A172 (cell line): ENCODE results near the gene ANKRD24. TPM values are rescaled to one million over a fixed set of nuclear protein-coding genes. Genes with fewer than 3 reads are reported as not detected.
A peak's percentile ranks its signal among the peaks of the same experiment; 100 is the strongest.
"Not testable (repeated sequence)": the region's sequence is repeated elsewhere in the genome, so short reads cannot be mapped to it uniquely, and the experiment has no call there.

ENCODE experiments used
- DNase-seq: peaks from one replicate; pipeline ENCODE4 v3.0.0-alpha.2; 2015; ENCODE audit warnings: low spot score
- total RNA-seq: library from RNA; depleted of rRNA; stranded (reverse); fragments of >200 nt; shearing (Covaris generic); gene quantifications from 2 replicates; pipeline ENCODE4 v1.2.3, GENCODE V29; 2014

The ANKRD24 gene
- total RNA-seq, 1 experiment from 2014 or later, result 0.41 TPM

GRCh38 chr19:4230237-4230636 lies 47.7 kb downstream of the ANKRD24 start:
- DNase-seq, result not testable (repeated sequence)

- DNase-seq, result not testable (repeated sequence)
Observed at GRCh38 chr19:4231521-4231920, 49.0 kb downstream of the ANKRD24 start.

- DNase-seq, result not testable (repeated sequence)
Observed at GRCh38 chr19:4232139-4232538, 49.6 kb downstream of the ANKRD24 start.

GRCh38 chr19:4232614-4233281 lies 50.3 kb downstream of the ANKRD24 start:
- DNase-seq, result no peak

- peak; percentile 28 for DNase-seq
Observed at GRCh38 chr19:4233282-4233853, 50.9 kb downstream of the ANKRD24 start.

- DNase-seq, result no peak
Observed at GRCh38 chr19:4234142-4234861, 51.8 kb downstream of the ANKRD24 start.

- DNase-seq, result no peak
Observed at GRCh38 chr19:4234862-4235201, 52.3 kb downstream of the ANKRD24 start.

GRCh38 chr19:4237510-4237909 lies 55.0 kb downstream of the ANKRD24 start:
- DNase-seq, result not testable (repeated sequence)

- no peak for DNase-seq
Observed at GRCh38 chr19:4238831-4239230, 56.3 kb downstream of the ANKRD24 start.

GRCh38 chr19:4241824-4242430 lies 59.4 kb downstream of the ANKRD24 start:
- no peak for DNase-seq

GRCh38 chr19:4245938-4246337 lies 63.4 kb downstream of the ANKRD24 start:
- not testable (repeated sequence) for DNase-seq

- DNase-seq, result peak; percentile 100
Observed at GRCh38 chr19:4246767-4247593, 64.5 kb downstream of the ANKRD24 start, which contains the start of gene YJU2. Gene YJU2 (plus strand): TSS chr19:4247080. CDS start chr19:4247147, 67 bp downstream.

GRCh38 chr19:4256563-4256962 lies 74.1 kb downstream of the ANKRD24 start:
- no peak for DNase-seq

GRCh38 chr19:4257025-4257424 lies 74.5 kb downstream of the ANKRD24 start:
- no peak for DNase-seq

GRCh38 chr19:4258181-4258580 lies 75.7 kb downstream of the ANKRD24 start:
- no peak for DNase-seq

GRCh38 chr19:4260613-4261191 lies 78.2 kb downstream of the ANKRD24 start:
- no peak for DNase-seq

GRCh38 chr19:4264812-4265211 lies 82.3 kb downstream of the ANKRD24 start:
- DNase-seq, result no peak

- DNase-seq, result no peak
Observed at GRCh38 chr19:4266253-4267000, 83.9 kb downstream of the ANKRD24 start.

GRCh38 chr19:4267101-4267900 lies 84.8 kb downstream of the ANKRD24 start:
- DNase-seq, result peak; percentile 72
